Prostate gland (tissue), 2 donors: ENCODE results near the gene MEFV. TPM values are rescaled to one million over a fixed set of nuclear protein-coding genes. Genes with fewer than 3 reads are reported as not detected.

ENCODE experiments used
- DNase-seq: peaks from one replicate; pipeline ENCODE4 v3.0.0-alpha.2; 2019; ENCODE audit warnings: low spot score
- H3K27ac ChIP-seq, 2 donors: fragments of 200-600 bp; sonication (generic); 2 replicates each; pipeline ENCODE4 v1.5.1; 2017 to 2019
- H3K27me3 ChIP-seq: fragments of 200-600 bp; sonication (generic); replicated peaks from 2 replicates; pipeline ENCODE4 v1.5.1; 2019; ENCODE audit not compliant: insufficient read depth
- H3K36me3 ChIP-seq, 2 donors: fragments of 200-600 bp; sonication (generic); 1 replicate in 1 of 2; 2 replicates in 1 of 2; pipeline versions ENCODE4 v1.5.1 to v1.8.1; 2017 to 2019
- H3K4me1 ChIP-seq: fragments of 200-600 bp; sonication (generic); replicated peaks from 2 replicates; pipeline ENCODE4 v1.5.1; 2019
- H3K4me3 ChIP-seq, 2 donors: fragments of 200-600 bp; sonication (generic); 2 replicates each; pipeline ENCODE4 v1.5.1; 2017 to 2019
- H3K9me3 ChIP-seq: fragments of 200-600 bp; sonication (generic); 2 replicates; pipeline ENCODE4 v1.5.1; 2017
- POLR2A ChIP-seq: fragments of 450-650 bp; IDR thresholded peaks from one replicate; pipeline ENCODE4 v1.6.1; 2016; ENCODE audit warnings: antibody characterized with exemption, mild to moderate bottlenecking
- POLR2AphosphoS5 ChIP-seq: sonication (generic); formaldehyde crosslinking; IDR thresholded peaks from one replicate; pipeline ENCODE4 v1.6.1; 2017; ENCODE audit warnings: antibody characterized with exemption
- WGBS: methylation state at CpG from one replicate; pipeline ENCODE4 v1.1.5; 2018; 5-methylcytosine and 5-hydroxymethylcytosine counted together
- intact Hi-C: fragments of 100-400 bp; cut with DNase I; formaldehyde crosslinking; loops from one replicate; pipeline ENCODE4 v1.14.2; 2022
- total RNA-seq, 2 donors: library from RNA; depleted of rRNA; stranded (reverse); fragments of >200 nt; gene quantifications; one replicate each; pipeline ENCODE4 v1.1.0, GENCODE V29; 2016
- TF ChIP-seq, protein P1 (sequence below), 4 experiments: fragments of 200-600 bp in 2 of 4; fragments of 450-650 bp in 2 of 4; sonication (generic) in 2 of 4; IDR thresholded peaks; 1 replicate in 3 of 4; 2 replicates in 1 of 4; pipeline ENCODE4 v1.5.1; 2016 to 2019; ENCODE audit warnings: antibody characterized with exemption in 4 of 4, mild to moderate bottlenecking in 2 of 4, moderate library complexity in 2 of 4

Gene MEFV
- total RNA-seq, 2 donors from 2014 or later: 0.77 to 5.9 TPM

DNA sequence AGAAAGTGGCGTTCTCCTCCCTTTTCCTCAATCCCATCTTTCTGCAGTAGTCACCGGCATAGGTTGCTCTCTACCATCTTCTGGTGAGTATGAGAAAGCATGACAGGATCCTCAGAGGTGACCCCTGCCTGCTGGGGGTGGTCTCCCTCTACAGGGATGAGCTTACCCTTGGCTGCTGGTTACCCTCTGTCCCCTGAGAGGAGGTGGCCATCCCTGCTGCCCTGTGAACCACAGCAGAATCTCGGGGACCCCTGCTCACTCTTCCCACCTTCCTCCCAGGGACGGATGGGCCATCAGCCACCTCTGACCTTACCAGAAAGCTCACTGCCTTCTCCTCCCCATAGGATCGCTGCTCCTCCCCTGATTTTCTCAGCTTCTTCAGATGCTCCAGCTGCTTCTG lies 7.8 kb downstream of the MEFV start:
- TF ChIP-seq POLR2AphosphoS5: no peak
- TF ChIP-seq, protein P1, sequence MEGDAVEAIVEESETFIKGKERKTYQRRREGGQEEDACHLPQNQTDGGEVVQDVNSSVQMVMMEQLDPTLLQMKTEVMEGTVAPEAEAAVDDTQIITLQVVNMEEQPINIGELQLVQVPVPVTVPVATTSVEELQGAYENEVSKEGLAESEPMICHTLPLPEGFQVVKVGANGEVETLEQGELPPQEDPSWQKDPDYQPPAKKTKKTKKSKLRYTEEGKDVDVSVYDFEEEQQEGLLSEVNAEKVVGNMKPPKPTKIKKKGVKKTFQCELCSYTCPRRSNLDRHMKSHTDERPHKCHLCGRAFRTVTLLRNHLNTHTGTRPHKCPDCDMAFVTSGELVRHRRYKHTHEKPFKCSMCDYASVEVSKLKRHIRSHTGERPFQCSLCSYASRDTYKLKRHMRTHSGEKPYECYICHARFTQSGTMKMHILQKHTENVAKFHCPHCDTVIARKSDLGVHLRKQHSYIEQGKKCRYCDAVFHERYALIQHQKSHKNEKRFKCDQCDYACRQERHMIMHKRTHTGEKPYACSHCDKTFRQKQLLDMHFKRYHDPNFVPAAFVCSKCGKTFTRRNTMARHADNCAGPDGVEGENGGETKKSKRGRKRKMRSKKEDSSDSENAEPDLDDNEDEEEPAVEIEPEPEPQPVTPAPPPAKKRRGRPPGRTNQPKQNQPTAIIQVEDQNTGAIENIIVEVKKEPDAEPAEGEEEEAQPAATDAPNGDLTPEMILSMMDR (IDR thresholded peaks at IDR 0.05): no peak
- no peak for TF ChIP-seq POLR2A
- 85% methylated on average over 5 of the region's 5 CpGs for WGBS
- DNase-seq: no peak
- Histone ChIP-seq H3K27ac (no peak overlapping the region), H3K36me3 (no peaks in the 10 kb centered on the region), H3K4me3 (no peak overlapping the region), H3K9me3 (no peaks in the 10 kb centered on the region), H3K4me1 (no peaks in the 10 kb centered on the region), H3K27me3 (no peaks in the 10 kb centered on the region)
- intact Hi-C loops: no loop called here

DNA sequence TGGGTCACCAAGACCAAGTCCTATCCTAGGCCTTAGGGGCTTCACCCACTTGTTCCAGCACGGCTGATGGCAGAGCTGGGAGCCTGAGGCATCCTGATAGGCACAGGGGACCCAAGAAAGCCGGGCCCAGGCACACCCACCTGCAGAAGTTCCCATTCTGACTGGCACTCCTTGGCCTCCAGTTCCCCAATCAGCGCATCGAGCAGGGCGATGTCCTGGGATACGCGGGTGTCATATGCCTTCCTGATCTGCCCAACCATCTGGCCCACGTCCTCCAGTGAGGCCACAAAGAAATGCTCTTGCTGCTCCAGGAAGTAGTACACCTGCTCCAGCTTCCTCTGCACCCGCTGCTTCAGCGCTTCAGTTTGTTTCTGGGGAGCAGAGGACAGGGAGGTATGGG lies 9.6 kb downstream of the MEFV start:
- no peaks in the 10 kb centered on the region for H3K27me3 ChIP-seq
- H3K9me3 ChIP-seq: no peaks in the 10 kb centered on the region
- no peak overlapping the region for H3K27ac ChIP-seq
- no peaks in the 10 kb centered on the region for H3K36me3 ChIP-seq
- H3K4me1 ChIP-seq: no peaks in the 10 kb centered on the region
- intact Hi-C loops: no loop called here
- no peak for DNase-seq
- TF ChIP-seq POLR2AphosphoS5 (no peak), POLR2A (no peak)
- TF ChIP-seq, protein P1 (IDR thresholded peaks at IDR 0.05): no peak
- 81% methylated on average over 10 of the region's 10 CpGs for WGBS
- H3K4me3 ChIP-seq: no peak overlapping the region

DNA sequence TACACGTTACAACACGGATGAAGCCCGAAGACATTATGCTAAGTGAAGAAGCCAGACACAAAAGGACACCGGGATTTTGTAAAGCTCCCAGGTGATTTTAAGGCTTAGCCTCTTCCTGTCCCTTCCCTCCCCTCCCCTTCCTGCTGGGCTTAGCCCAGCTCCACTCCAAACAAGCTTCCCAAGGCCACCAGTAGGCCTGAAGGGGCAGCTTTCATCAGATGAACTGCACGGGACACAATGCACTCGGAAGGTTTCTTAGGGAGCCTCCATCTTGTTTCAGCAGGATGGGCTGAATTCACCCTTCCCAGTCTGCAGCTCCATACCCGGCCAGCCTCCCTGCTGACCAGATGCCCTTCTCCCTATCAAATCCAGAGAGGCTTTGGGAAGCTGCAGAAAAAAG lies 10.4 kb downstream of the MEFV start:
- no peak overlapping the region for H3K4me3 ChIP-seq
- DNase-seq: no peak
- H3K9me3 ChIP-seq: no peaks in the 10 kb centered on the region
- H3K36me3 ChIP-seq: no peaks in the 10 kb centered on the region
- TF ChIP-seq POLR2AphosphoS5 (no peak), POLR2A (no peak)
- TF ChIP-seq, protein P1 (IDR thresholded peaks at IDR 0.05): no peak
- no peak overlapping the region for H3K27ac ChIP-seq
- WGBS: 74% methylated on average over 7 of the region's 7 CpGs
- no peaks in the 10 kb centered on the region for H3K4me1 ChIP-seq
- intact Hi-C loops: no loop called here
- H3K27me3 ChIP-seq: no peaks in the 10 kb centered on the region

DNA sequence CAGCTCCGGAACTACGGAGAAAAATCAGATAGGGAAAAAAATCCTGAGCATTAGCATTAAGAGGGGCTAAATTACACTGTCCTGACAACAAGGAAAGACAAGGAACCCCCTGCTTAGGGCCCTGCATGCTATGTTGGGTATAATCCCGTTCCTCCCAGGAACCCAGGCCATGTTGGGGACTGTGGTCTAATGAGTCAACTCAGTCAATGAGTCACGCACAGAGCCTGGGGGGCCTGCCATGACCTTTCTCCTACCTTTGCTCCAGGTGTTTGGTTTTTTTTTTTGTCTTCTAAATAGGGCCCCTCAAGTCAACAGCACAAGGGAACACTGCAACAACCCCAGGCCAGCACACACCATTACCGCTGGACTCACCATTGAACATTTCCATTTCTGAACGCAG lies 12.6 kb downstream of the MEFV start:
- Histone ChIP-seq H3K4me1 (no peaks in the 10 kb centered on the region), H3K9me3 (no peaks in the 10 kb centered on the region), H3K4me3 (no peak overlapping the region), H3K36me3 (no peaks in the 10 kb centered on the region), H3K27ac (no peak overlapping the region), H3K27me3 (no peaks in the 10 kb centered on the region)
- DNase-seq: no peak
- WGBS: 76% methylated on average over 6 of the region's 6 CpGs
- intact Hi-C loops: no loop called here
- TF ChIP-seq POLR2AphosphoS5: no peak
- TF ChIP-seq POLR2A: no peak
- TF ChIP-seq, protein P1 (IDR thresholded peaks at IDR 0.05): no peak

DNA sequence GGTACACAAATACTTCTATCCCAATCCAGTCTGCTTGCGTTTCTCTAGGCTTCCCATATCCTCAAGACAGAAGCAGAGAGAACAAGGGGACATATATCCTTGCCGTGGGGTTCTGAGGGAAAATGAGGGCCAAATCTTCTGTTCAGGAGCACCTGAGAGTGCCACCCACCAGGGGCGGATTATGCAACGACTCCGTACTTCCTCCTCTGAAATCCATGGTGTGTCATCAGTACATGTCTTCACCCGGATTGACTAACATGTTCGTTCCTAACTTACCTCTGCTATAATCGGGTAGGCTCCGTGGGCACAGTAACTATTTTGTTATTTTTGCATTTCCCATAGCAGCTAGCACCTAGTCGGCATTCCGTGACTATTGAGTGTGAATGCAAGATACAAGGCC lies 13.7 kb downstream of the MEFV start:
- no peak overlapping the region for H3K27ac ChIP-seq
- no peak for TF ChIP-seq POLR2A
- TF ChIP-seq POLR2AphosphoS5: no peak
- TF ChIP-seq, protein P1 (IDR thresholded peaks at IDR 0.05): no peak
- WGBS: 88% methylated on average over 11 of the region's 11 CpGs
- no peak for DNase-seq
- no peak overlapping the region for H3K4me3 ChIP-seq
- H3K9me3 ChIP-seq: no peaks in the 10 kb centered on the region
- no peaks in the 10 kb centered on the region for H3K27me3 ChIP-seq
- no peaks in the 10 kb centered on the region for H3K4me1 ChIP-seq
- H3K36me3 ChIP-seq: no peaks in the 10 kb centered on the region
- intact Hi-C loops: no loop called here
